Esophagus squamous epithelium (tissue), 5 donors: Measurements from ENCODE around the gene MTMR11. TPM values are rescaled to one million over a fixed set of nuclear protein-coding genes. Genes with fewer than 3 reads are reported as not detected.

Experiments
- DNase-seq: peaks from one replicate; lab custom pipeline; 2025; lab: John Stamatoyannopoulos, UW
- H3K27ac ChIP-seq, 4 donors: fragments of 200-600 bp; sonication (generic); one replicate each; pipeline ENCODE4 v1.5.1; 2016 to 2019; ENCODE audit warnings: mild to moderate bottlenecking in 1 of 4
- H3K27me3 ChIP-seq, 4 donors: fragments of 200-600 bp; sonication (generic); 1 replicate in 3 of 4; 2 replicates in 1 of 4; pipeline versions ENCODE4 v1.5.1 to v1.6.0; 2017 to 2021; ENCODE audit warnings: antibody characterized with exemption in 1 of 4
- H3K36me3 ChIP-seq, 3 donors: fragments of 200-600 bp; sonication (generic); one replicate each; pipeline ENCODE4 v1.5.1; 2016 to 2019
- H3K4me1 ChIP-seq, 3 donors: fragments of 200-600 bp; sonication (generic); one replicate each; pipeline ENCODE4 v1.5.1; 2017 to 2019
- H3K4me3 ChIP-seq, 4 donors: fragments of 200-600 bp; sonication (generic); 1 replicate in 3 of 4; 2 replicates in 1 of 4; pipeline ENCODE4 v1.5.1; 2016 to 2019; ENCODE audit warnings: mild to moderate bottlenecking in 2 of 4, moderate library complexity in 1 of 4
- H3K9me3 ChIP-seq, 3 donors: fragments of 200-600 bp; sonication (generic); one replicate each; pipeline ENCODE4 v1.5.1; 2016 to 2019
- POLR2A ChIP-seq, 4 donors: fragments of 450-650 bp; IDR thresholded peaks; one replicate each; pipeline ENCODE4 v1.6.1; 2017; ENCODE audit warnings: antibody characterized with exemption in 4 of 4, mild to moderate bottlenecking in 4 of 4, moderate library complexity in 3 of 4
- WGBS, 2 donors: methylation state at CpG; one replicate each; pipeline ENCODE4 v1.1.5; 2018; 5-methylcytosine and 5-hydroxymethylcytosine counted together
- intact Hi-C: fragments of 100-400 bp; cut with DNase I; formaldehyde crosslinking; loops from one replicate; pipeline ENCODE4 v1.15.0; 2022
- total RNA-seq, 4 donors: library from RNA; depleted of rRNA; stranded (reverse); fragments of >200 nt; gene quantifications; one replicate each; pipeline ENCODE4 v1.1.0, GENCODE V29; 2016
- TF ChIP-seq, protein P1 (sequence below), 6 experiments: fragments of 450-650 bp in 4 of 6; fragments of 200-600 bp in 2 of 6; sonication (generic) in 2 of 6; IDR thresholded peaks; one replicate each; pipeline ENCODE4 v1.5.1; 2016 to 2019; ENCODE audit warnings: antibody characterized with exemption in 6 of 6, mild to moderate bottlenecking in 4 of 6, moderate library complexity in 4 of 6
- donor health status: DM: yes; HTN: yes; CAD: no.

The MTMR11 gene
- total RNA-seq, 4 donors from 2014 or later, result 3.9 to 13.5 (median 10.6) TPM

- Histone ChIP-seq H3K36me3 (peaks cover 0 to 56% (median 2%) of the 10 kb centered on the region in 3 donors), H3K27me3 (no peaks in the 10 kb centered on the region), H3K4me1 (peaks cover 14 to 35% (median 26%) of the 10 kb centered on the region in 3 donors), H3K4me3 (no peak overlapping the region), H3K27ac (no peak overlapping the region), H3K9me3 (no peaks in the 10 kb centered on the region)
- TF ChIP-seq POLR2A (IDR thresholded peaks at IDR 0.05), result no peak
- TF ChIP-seq, protein P1, sequence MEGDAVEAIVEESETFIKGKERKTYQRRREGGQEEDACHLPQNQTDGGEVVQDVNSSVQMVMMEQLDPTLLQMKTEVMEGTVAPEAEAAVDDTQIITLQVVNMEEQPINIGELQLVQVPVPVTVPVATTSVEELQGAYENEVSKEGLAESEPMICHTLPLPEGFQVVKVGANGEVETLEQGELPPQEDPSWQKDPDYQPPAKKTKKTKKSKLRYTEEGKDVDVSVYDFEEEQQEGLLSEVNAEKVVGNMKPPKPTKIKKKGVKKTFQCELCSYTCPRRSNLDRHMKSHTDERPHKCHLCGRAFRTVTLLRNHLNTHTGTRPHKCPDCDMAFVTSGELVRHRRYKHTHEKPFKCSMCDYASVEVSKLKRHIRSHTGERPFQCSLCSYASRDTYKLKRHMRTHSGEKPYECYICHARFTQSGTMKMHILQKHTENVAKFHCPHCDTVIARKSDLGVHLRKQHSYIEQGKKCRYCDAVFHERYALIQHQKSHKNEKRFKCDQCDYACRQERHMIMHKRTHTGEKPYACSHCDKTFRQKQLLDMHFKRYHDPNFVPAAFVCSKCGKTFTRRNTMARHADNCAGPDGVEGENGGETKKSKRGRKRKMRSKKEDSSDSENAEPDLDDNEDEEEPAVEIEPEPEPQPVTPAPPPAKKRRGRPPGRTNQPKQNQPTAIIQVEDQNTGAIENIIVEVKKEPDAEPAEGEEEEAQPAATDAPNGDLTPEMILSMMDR (IDR thresholded peaks at IDR 0.05), result no peak
- 60 to 81% methylated on average over 7 to 13 of the region's 13 CpGs for WGBS, 2 donors
- intact Hi-C loops, result no loop called here
- no peak for DNase-seq
These were observed 5.4 kb downstream of the MTMR11 start for GRCh38 chr1:149931212-149931790.

DNA sequence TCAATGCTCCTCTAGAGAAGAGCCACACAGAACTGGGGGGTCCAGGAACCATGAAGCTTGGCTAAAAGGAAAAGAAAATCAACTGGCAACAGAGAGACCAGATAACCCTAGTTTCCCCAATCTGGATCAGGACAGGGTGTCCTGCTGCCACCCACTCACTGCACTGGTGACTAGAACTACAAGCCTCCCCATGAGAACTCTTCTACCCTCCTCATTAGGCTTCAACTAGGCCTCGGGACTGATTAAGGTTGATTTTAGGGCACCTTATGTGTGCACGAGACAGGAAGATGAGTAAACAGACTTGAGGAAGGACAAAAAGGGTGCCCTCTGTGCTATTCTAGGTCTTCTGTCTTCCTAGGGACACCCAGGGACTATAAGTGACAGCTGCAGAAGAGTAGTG lies 6.8 kb downstream of the MTMR11 start:
- TF ChIP-seq, protein P1 (IDR thresholded peaks at IDR 0.05), result no peak
- TF ChIP-seq POLR2A (IDR thresholded peaks at IDR 0.05), result no peak
- Histone ChIP-seq H3K36me3 (peaks cover 7 to 71% (median 17%) of the 10 kb centered on the region in 3 donors), H3K9me3 (no peaks in the 10 kb centered on the region), H3K27ac (no peak overlapping the region), H3K27me3 (no peaks in the 10 kb centered on the region), H3K4me3 (no peak overlapping the region), H3K4me1 (peaks cover 16 to 35% (median 22%) of the 10 kb centered on the region in 3 donors)
- no peak for DNase-seq
- WGBS, 2 donors, result 79 to 100% methylated on average over 1 to 2 of the region's 2 CpGs
- intact Hi-C loops, result no loop called here

DNA sequence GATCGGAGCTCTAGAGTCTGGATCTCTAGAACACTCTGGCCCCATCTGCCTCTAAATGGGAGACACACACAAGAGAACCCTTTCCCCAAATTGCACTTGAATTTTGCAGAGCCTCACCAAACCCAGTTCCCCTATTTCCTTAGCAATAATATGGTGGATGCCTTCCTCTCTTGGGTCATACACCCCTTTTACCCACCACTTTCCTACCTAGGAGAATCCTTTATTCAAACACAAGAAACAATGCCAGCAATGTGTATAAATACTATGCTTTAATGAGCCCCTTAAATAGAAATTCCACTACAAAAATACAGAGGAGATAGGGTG lies 8.3 kb downstream of the MTMR11 start:
- H3K4me1 ChIP-seq, result peaks cover 16 to 38% (median 21%) of the 10 kb centered on the region in 3 donors
- H3K27ac ChIP-seq, result peak overlapping the region; percentile 95 to 99 (median 97)
- H3K27me3 ChIP-seq, result no peaks in the 10 kb centered on the region
- TF ChIP-seq POLR2A (IDR thresholded peaks at IDR 0.05), result no peak
- TF ChIP-seq, protein P1 (IDR thresholded peaks at IDR 0.05), result no peak
- intact Hi-C loops, result no loop called here
- peaks cover 20 to 76% (median 32%) of the 10 kb centered on the region in 3 donors for H3K36me3 ChIP-seq
- 0% methylated on average over 1 of the region's 1 CpG; no CpG with 5 or more reads in 1 of the 2 donors for WGBS, 2 donors
- no peaks in the 10 kb centered on the region for H3K9me3 ChIP-seq
- no peak for DNase-seq
- H3K4me3 ChIP-seq, result peak overlapping the region; percentile 73 to 96 (median 94)

DNA sequence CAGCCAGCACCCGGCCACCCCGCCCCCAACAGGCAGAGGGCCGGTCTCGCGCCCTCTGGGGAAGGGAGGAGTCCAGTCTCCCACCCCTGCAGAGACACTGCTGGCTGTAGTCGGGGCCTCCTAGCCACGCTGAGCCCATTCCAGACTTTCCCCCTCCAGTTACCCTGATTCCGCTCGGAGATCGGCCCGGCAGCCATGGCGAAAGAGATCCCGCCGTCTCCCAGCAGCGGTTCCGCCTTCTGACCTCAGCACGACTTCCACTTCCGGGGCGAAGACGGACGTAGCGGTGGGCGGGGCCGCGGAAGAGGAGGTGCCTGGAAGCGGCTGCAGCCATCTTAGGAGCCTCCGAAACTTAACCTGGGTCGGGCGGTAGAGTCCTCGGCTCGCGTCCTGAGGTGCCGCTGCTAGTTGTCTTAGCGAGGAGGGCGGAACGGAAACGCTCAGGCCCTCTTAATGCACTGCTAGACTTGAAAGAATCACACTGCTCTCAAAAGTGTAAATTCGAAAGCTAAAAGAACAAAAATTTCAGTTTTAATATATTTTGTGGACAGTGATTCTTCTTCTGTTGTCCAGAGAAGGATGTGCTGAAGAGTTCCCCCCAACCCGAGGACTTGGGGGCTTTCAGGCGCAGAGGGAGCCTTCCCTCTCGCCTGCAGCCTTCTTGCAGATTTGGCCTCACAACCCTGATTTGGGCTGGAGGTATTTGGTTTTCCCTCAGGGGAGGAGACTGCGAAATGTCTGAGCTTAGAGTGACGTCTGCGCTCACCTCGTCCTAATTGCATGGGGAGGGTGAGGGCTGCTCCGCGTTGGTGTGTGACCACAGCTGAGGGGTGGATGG lies 8.9 kb downstream of the MTMR11 start, which contains the start of gene SF3B4:
TSS of gene SF3B4 (minus strand) at position 241 of the 838 bp plus-strand sequence. CDS start at position 197, 44 bp downstream.
- Histone ChIP-seq H3K9me3 (no peaks in the 10 kb centered on the region), H3K36me3 (peaks cover 24 to 76% (median 36%) of the 10 kb centered on the region in 3 donors), H3K27me3 (no peaks in the 10 kb centered on the region), H3K4me1 (peaks cover 16 to 38% (median 21%) of the 10 kb centered on the region in 3 donors), H3K27ac (peak within 1 kb of the TSS; percentile 95 to 99 (median 97)), H3K4me3 (peak within 1 kb of the TSS; percentile 73 to 96 (median 94))
- intact Hi-C loops, result no loop called here
- DNase-seq, result peak; percentile 69
- WGBS, 2 donors, result 1% methylated on average over 16 to 19 of the region's 47 CpGs
- TF ChIP-seq, protein P1 (IDR thresholded peaks at IDR 0.05), result peak in 3 of 6 experiments; percentile 13 to 26 (median 20)
- TF ChIP-seq POLR2A (IDR thresholded peaks at IDR 0.05), result peak in 3 of 4 donors; percentile 89 to 96 (median 91)
